Measurements from ENCODE around the gene TGFBR3.

The TGFBR3 gene

GRCh38 chr1:91706140-91706957, 179.6 kb downstream of the TGFBR3 start:
- FAIRE-seq = no peak

- no peak for FAIRE-seq
Observed at GRCh38 chr1:91704746-91705145, 181.2 kb downstream of the TGFBR3 start.

DNA sequence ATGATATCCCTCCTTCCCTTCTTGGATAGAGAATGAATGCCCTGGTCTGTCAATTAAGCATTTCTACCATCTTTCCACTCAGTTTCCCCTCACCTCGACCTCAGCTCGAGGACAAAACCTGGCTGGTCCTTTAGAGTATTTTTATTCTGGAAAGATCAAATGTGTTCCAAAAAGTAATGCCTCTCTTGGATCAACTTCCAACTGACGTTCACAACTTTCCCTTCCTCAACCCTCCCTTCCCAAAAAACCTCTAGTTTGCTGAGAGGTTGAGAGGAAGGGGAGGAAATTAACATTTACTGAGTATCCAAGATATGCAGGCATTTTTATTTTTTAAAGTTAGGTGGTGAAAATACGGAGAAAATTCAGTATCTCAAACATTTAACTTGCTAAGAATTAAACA, 182.9 kb downstream of the TGFBR3 start:
- FAIRE-seq = no peak

- FAIRE-seq = no peak
Observed at GRCh38 chr1:91701472-91701869, 184.5 kb downstream of the TGFBR3 start.

GRCh38 chr1:91700771-91701471, 185.0 kb downstream of the TGFBR3 start:
- no peak for FAIRE-seq

DNA sequence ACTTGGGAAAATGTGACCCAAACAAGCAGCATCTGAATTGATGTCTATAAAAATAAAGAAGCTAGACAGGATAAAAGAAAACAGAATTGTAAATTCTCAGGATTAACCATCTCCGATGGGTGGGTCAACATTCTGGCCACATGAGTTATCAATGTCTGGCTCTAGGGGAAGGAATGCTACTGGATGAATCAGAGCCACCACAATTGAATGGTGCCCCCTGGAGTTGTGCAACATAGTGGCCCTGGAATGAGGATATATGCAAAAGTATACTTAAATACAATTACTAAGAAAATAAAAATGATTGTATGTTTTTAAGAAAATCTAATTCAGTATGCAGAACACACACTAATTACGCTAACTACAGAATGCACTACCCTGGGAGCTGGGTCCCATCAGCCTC, 185.6 kb downstream of the TGFBR3 start:
- FAIRE-seq = no peak

DNA sequence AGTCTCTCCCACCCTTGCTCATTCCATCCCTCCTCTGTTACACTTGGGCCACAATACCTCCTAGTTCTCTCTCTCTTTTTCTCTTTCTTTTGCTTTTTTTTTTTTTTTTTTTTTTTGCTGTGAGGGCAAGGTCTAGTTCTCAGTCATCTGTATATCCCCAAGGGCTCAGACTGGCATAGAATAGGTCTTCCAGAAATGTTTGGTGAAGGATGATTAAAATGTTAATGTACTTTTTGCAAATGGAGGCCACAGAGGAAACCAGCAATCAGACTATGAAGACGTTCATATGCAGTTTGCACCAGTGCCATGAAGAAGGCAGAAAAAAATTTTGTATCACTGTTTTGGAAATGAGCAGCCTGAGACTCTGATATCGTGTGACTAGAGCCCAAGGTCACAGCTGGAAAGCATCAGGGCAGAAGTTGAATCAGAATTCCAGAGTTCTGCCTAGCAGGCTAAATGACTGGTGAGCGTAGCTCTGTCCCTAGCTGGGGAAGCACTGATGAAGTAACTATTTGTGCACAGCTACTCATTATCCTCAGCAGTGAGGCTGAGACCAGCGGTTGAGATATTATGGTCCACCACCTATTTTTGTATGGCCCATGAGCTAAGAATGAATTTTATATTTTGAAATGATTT, 186.5 kb downstream of the TGFBR3 start:
- FAIRE-seq = no peak

GRCh38 chr1:91697861-91698260, 188.1 kb downstream of the TGFBR3 start:
- FAIRE-seq = no peak

DNA sequence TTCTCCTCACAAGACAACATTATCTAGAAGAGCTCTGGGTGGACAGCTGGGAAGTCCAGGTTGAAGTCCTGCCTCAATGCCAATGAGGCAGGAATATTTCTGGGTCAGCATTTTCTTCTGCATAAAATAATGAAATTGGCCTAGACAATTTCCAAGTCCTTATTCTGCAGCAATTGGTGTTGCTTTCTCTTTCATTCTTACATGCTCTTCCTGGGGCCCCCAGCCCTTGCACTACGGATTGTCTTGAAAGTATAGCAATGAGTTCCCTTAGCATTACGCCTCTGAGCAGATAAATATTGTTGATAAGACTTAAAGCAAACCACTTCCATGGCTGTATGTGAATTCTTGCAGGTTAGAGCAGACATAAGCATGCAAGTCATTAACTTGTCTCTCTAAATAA, 188.5 kb downstream of the TGFBR3 start:
- no peak for FAIRE-seq

DNA sequence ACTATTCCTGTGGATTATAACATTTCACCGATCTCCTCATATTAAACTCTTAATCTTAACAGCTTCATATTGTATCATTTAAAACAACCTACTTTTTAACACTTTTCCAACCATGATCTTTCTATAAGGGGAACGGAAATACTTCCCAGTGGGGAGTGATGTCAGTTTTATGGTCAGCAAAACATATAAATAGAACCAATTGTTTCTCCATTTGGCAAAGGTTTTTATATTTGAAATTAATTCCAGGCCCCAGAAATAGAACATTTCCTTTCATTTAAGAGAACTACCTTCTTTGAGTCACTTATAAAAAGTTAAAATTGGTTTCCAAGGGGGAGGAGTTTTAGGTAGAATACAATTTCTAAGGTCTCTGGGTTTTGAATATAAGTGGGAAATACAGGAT, 189.6 kb downstream of the TGFBR3 start:
- FAIRE-seq = no peak

DNA sequence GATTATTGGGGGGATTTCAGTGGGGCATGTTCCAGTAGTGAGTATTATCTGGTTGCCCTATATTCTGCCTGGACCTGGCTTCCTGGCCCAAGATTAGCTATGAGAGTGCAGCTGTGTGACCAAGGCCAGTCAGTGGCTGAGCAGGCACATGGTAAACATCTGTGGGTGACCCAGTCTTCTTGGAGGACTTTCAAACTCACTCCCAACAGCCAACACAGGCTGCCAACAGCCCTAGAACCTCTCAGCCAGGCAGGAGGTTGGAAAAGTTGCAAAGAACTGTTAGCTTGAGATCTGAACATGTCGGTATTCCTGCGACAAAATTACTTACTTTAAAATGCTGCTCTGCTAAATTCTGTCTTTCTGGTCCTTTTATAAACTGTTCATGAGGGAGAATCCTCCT, 192.4 kb downstream of the TGFBR3 start:
- FAIRE-seq = no peak

- FAIRE-seq = no peak
Observed at GRCh38 chr1:91691525-91691924, 194.4 kb downstream of the TGFBR3 start.

- no peak for FAIRE-seq
Observed at GRCh38 chr1:91689641-91690481, 196.1 kb downstream of the TGFBR3 start.

- no peak for FAIRE-seq
Observed at GRCh38 chr1:91687452-91687851, 198.5 kb downstream of the TGFBR3 start.

DNA sequence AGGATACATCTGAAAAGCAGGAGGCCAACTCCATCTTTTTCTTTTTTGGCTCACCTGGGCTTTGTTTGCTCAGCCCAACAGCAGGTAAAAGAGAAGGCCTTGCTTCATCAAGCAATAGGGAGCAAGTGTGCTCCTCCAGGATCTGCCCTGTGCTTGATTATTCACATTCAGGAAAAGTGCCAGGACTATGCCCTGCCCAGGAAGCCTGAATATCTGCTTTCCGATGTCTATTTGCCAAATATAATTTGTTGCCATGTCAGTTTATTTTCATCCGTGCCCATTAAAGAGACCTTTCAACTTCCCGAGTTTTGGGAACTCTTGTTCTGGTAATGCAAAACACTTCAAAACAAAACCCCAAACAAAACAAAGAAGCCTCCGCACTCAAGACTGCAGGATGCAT, 200.0 kb downstream of the TGFBR3 start:
- FAIRE-seq = no peak

GRCh38 chr1:91684481-91685196, 201.3 kb downstream of the TGFBR3 start:
- no peak for FAIRE-seq

GRCh38 chr1:91683598-91683951, 202.4 kb downstream of the TGFBR3 start:
- FAIRE-seq = no peak

GRCh38 chr1:91682882-91683597, 202.9 kb downstream of the TGFBR3 start:
- no peak for FAIRE-seq

DNA sequence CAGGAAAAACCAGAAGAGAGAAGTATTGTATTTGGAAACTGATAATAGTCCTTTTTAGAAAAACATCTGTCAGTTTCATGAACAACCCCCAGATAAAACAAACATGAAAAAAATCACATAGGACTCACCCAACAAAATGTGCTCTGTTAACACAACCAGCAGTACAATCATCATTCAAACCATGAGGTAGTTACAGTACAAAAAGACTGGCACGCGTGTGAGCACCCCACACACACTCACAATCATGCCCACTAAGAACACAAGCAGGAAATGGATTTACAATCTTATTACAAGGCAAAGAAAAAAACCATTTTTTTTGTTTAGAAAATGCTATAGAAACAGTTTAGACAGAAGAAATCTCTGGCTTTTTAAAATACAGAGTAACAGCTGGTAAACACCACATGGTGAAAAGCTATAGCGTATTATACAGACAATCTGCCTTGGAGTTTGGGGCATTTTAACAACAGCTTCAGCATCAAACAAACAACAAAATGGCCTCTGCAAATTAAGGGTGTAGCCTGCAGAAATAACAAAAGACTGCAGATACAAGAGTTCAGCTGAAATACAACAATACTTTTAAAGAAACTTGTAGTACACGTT, 205.3 kb downstream of the TGFBR3 start:
- FAIRE-seq = no peak

- no peak for FAIRE-seq
Observed at GRCh38 chr1:91679446-91679845, 206.5 kb downstream of the TGFBR3 start.

DNA sequence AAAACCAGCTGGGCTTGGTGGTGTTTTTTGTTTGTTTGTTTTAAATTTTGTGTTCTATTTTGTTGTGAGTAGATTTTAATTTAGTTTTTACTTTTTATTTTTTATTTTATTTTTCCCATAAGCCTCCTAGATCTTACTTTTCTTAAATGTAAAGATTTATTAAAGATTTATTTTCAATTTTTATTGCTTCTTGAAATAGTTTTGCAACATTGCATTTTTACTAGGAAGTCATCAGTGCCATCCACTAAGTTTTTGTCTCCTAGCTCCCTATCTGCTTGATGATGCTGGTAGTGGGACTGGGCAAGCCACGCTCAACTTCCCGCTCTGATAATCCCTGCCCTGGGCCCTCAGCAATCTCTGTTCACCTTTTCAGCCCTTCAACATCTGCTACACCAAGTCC, 209.9 kb downstream of the TGFBR3 start:
- FAIRE-seq = no peak

Measured in colon (tissue), 2 donors.